OCI-LY7 (cell line): Measurements from ENCODE around the gene CUX1. TPM values are rescaled to one million over a fixed set of nuclear protein-coding genes. Genes with fewer than 3 reads are reported as not detected.

Source experiments
- BruUV-seq: library from RNA; stranded (reverse); fragments of 400-500 nt; replicated peaks from 2 replicates; lab custom pipeline; 2021; lab: Mats Ljungman, UMichigan
- CTCF ChIA-PET: fragments of 300-600 bp; sonication (Branson Sonifier 250); formaldehyde crosslinking; loops from one replicate; lab custom pipeline; 2022; ENCODE audit warnings: antibody characterized with exemption; ENCODE audit not compliant: unreplicated experiment; lab: Charles Lee
- POLR2A ChIA-PET: fragments of 300-600 bp; sonication (Branson Sonifier 250); formaldehyde crosslinking; loops from one replicate; lab custom pipeline; 2022; ENCODE audit warnings: antibody characterized with exemption; lab: Charles Lee
- DNase-seq: peaks from one replicate; pipeline ENCODE4 v3.0.0-alpha.2; 2015; ENCODE audit warnings: low spot score
- H2AFZ ChIP-seq: fragments of 200-600 bp; sonication (generic), shearing (Covaris generic); 2 replicates; pipeline ENCODE4 v1.6.1; 2014; ENCODE audit warnings: mild to moderate bottlenecking, antibody characterized with exemption, low read length, moderate library complexity
- H3K27ac ChIP-seq: fragments of 200-600 bp; sonication (generic); 2 replicates; pipeline ENCODE4 v1.5.1; 2014; ENCODE audit warnings: mixed run types, low read depth, mild to moderate bottlenecking, moderate library complexity, low read length, inconsistent platforms; ENCODE audit not compliant: poor library complexity, severe bottlenecking
- H3K36me3 ChIP-seq: fragments of 200-600 bp; sonication (generic); 2 replicates; pipeline ENCODE4 v1.6.1; 2014; ENCODE audit warnings: mild to moderate bottlenecking, antibody characterized with exemption, low read length, moderate library complexity, mixed read lengths; ENCODE audit not compliant: insufficient read depth
- H3K4me1 ChIP-seq: fragments of 200-600 bp; sonication (generic); 2 replicates; pipeline ENCODE4 v1.5.1; 2014; ENCODE audit warnings: mild to moderate bottlenecking, low read length; ENCODE audit not compliant: insufficient read depth, poor library complexity, severe bottlenecking
- H3K4me2 ChIP-seq: fragments of 200-600 bp; sonication (generic); 2 replicates; pipeline ENCODE4 v1.6.1; 2014; ENCODE audit warnings: mild to moderate bottlenecking, low read length
- H3K4me3 ChIP-seq: fragments of 200-600 bp; sonication (generic); 2 replicates; pipeline ENCODE4 v1.5.1; 2014; ENCODE audit warnings: mild to moderate bottlenecking, low read depth, low read length; ENCODE audit not compliant: poor library complexity, severe bottlenecking
- H3K79me2 ChIP-seq: fragments of 200-600 bp; sonication (generic); 2 replicates; pipeline ENCODE4 v1.6.1; 2016; ENCODE audit warnings: low read depth, mild to moderate bottlenecking, low read length, moderate library complexity, mixed read lengths; ENCODE audit not compliant: insufficient read depth
- H3K9me2 ChIP-seq: fragments of 200-600 bp; sonication (generic); 2 replicates; pipeline ENCODE4 v1.6.1; 2016; ENCODE audit warnings: mild to moderate bottlenecking, low read length, mixed read lengths; ENCODE audit not compliant: insufficient read depth
- H3K9me3 ChIP-seq: fragments of 200-600 bp; sonication (generic); 2 replicates; pipeline ENCODE4 v1.6.1; 2014; ENCODE audit warnings: mild to moderate bottlenecking, mixed run types, low read length, mixed read lengths
- H4K20me1 ChIP-seq: fragments of 200-600 bp; sonication (generic); 2 replicates; pipeline ENCODE4 v1.6.1; 2014; ENCODE audit warnings: mild to moderate bottlenecking, antibody characterized with exemption, low read length, moderate library complexity, mixed read lengths; ENCODE audit not compliant: insufficient read depth
- EZH2phosphoT487 ChIP-seq: fragments of 200-600 bp; sonication (generic); IDR thresholded peaks from 2 replicates; pipeline ENCODE4 v1.6.1; 2018; ENCODE audit warnings: low read depth, borderline replicate concordance, mild to moderate bottlenecking, mixed run types, antibody characterized with exemption, low read length, moderate library complexity, mixed read lengths
- intact Hi-C: fragments of 100-400 bp; cut with micrococcal nuclease; formaldehyde crosslinking; loops from one replicate; pipeline ENCODE4 v1.10.0; 2022; ENCODE audit not compliant: unreplicated experiment
- total RNA-seq, 2 experiments: library from RNA; depleted of rRNA in 1 of 2; stranded (reverse); fragments of >200 nt in 1 of 2; shearing (Covaris generic) in 1 of 2; gene quantifications; 2 replicates each; pipeline ENCODE4 v1.2.3, GENCODE V29; 2014 to 2022
- TF ChIP-seq, protein P1 (sequence below): fragments of 200-600 bp; sonication (generic); conservative IDR thresholded peaks from 2 replicates; pipeline ENCODE4 v1.5.1; 2014; ENCODE audit warnings: mild to moderate bottlenecking, antibody characterized with exemption, low read length, moderate library complexity, mixed read lengths

Gene CUX1
- total RNA-seq, 2 experiments from 2014 or later = 143 to 199 TPM

DNA sequence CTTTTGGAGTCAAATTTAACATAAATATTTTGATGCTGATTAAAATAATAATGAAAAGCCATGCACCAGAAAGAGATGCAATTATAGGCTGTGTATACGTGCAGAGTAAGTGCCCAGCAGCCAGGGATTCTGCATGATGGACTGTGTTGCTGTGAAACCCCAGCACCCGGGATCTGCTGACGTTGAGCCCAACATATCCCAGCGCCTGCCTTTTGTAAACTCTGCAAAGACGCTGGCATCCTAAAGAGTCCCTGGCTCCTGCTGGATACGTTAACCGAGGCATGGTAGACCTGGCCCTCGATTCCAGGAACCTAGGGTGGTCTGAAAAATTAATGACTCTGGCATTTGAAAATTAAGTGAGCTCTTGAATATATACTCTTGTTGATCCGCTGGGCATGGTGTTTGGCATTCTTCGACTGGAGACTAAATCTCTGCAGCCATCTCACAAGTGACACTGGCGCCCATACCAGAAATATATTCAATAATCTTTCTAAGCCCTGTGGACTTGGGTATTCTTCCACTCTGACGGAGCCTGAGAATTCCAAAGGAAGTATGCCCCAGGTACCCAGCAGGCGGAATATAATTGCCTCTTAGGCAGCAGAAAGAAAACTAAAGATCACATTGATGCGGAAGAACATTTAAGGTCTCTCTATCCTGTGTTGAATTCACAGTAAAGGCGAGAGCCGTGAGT, 278.0 kb downstream of the CUX1 start:
- BruUV-seq = no TSS peak
- no peak for TF ChIP-seq EZH2phosphoT487
- TF ChIP-seq, protein P1, sequence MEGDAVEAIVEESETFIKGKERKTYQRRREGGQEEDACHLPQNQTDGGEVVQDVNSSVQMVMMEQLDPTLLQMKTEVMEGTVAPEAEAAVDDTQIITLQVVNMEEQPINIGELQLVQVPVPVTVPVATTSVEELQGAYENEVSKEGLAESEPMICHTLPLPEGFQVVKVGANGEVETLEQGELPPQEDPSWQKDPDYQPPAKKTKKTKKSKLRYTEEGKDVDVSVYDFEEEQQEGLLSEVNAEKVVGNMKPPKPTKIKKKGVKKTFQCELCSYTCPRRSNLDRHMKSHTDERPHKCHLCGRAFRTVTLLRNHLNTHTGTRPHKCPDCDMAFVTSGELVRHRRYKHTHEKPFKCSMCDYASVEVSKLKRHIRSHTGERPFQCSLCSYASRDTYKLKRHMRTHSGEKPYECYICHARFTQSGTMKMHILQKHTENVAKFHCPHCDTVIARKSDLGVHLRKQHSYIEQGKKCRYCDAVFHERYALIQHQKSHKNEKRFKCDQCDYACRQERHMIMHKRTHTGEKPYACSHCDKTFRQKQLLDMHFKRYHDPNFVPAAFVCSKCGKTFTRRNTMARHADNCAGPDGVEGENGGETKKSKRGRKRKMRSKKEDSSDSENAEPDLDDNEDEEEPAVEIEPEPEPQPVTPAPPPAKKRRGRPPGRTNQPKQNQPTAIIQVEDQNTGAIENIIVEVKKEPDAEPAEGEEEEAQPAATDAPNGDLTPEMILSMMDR = no peak
- CTCF ChIA-PET = no interaction called here

DNA sequence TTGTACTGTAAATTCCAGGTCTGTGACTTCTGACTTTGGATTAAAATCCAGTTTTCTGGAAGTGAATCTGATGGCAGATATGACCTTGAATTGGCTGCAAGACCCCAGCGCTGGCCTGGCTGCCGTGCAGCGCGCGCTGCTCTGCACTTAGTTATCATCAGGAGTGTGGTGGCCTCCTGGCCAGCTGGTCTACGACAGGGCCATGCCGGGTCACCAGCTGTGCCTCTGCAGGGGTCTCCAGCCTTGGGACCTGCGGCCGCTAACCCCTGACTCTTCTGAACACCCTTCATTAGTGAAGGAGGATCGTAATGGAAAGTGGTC, 278.5 kb downstream of the CUX1 start:
- ChIA-PET POLR2A (no interaction called here), CTCF (no interaction called here)
- no peak overlapping the region for H2AFZ ChIP-seq
- H3K9me2 ChIP-seq = no peaks in the 10 kb centered on the region
- no peaks in the 10 kb centered on the region for H4K20me1 ChIP-seq
- H3K4me1 ChIP-seq = no peaks in the 10 kb centered on the region
- H3K27ac ChIP-seq = no peak overlapping the region
- H3K36me3 ChIP-seq = peaks cover 74% of the 10 kb centered on the region
- no TSS peak for BruUV-seq
- no peak for TF ChIP-seq EZH2phosphoT487
- TF ChIP-seq, protein P1 = no peak
- DNase-seq = no peak
- no peak overlapping the region for H3K4me3 ChIP-seq
- H3K79me2 ChIP-seq = peaks cover 5% of the 10 kb centered on the region; the same call in 1 of the 2 replicates
- intact Hi-C loops = no loop called here
- no peaks in the 10 kb centered on the region for H3K9me3 ChIP-seq
- H3K4me2 ChIP-seq = no peak overlapping the region

More for the DNA sequence above, 278.0 kb downstream of the CUX1 start:
- Histone ChIP-seq H4K20me1 (no peaks in the 10 kb centered on the region), H3K4me2 (no peak overlapping the region), H2AFZ (no peak overlapping the region), H3K27ac (no peak overlapping the region), H3K4me3 (no peak overlapping the region), H3K9me2 (no peaks in the 10 kb centered on the region), H3K36me3 (peaks cover 74% of the 10 kb centered on the region), H3K79me2 (peaks cover 10% of the 10 kb centered on the region; the same call in 1 of the 2 replicates), H3K4me1 (no peaks in the 10 kb centered on the region), H3K9me3 (no peaks in the 10 kb centered on the region)
- intact Hi-C loops = no loop called here
- no peak for DNase-seq
- POLR2A ChIA-PET = no interaction called here

DNA sequence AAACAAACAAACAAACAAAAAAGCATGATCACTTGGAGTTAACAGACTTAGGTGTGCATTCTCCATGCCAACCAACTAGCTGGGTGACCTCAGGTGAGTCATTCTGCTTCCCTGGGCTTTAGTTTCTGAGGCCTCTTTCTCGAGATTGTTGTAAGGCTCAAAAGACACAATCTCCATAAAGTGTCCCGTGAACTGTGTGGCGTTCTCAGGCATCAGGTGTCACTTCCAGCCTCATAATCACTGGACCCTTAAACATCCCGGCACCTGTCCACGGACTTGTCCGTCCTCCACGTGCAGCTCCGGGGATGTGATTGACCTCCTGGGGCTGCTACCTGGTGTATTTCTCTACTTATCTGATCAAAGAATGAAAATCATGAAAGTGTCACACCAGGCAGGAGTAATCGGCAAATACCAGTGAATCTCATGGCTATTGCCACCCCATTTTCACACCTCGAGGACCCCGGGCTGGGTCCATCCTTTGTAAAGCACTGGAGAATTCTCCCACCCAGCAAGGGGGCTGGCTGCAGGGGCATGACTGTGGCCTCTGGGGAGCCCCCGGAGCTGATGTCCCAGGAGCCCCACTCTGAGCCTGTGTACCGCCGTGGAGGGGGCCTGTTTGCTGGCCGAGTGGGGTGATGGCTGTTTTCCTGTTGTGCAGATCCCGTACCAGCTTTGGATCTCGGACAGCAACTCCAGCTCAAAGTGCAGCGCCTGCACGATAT, 279.4 kb downstream of the CUX1 start:
- no TSS peak for BruUV-seq
- POLR2A ChIA-PET = no interaction called here
- H3K9me3 ChIP-seq = no peaks in the 10 kb centered on the region
- no peak overlapping the region for H3K27ac ChIP-seq
- H3K79me2 ChIP-seq = peaks cover 5% of the 10 kb centered on the region; the same call in 1 of the 2 replicates
- no peak overlapping the region for H2AFZ ChIP-seq
- H3K4me1 ChIP-seq = no peaks in the 10 kb centered on the region
- TF ChIP-seq EZH2phosphoT487 = no peak
- TF ChIP-seq, protein P1 = no peak
- H3K36me3 ChIP-seq = peaks cover 73% of the 10 kb centered on the region
- H4K20me1 ChIP-seq = no peaks in the 10 kb centered on the region
- intact Hi-C loops = no loop called here
- no peaks in the 10 kb centered on the region for H3K9me2 ChIP-seq
- no peak overlapping the region for H3K4me2 ChIP-seq
- CTCF ChIA-PET = no interaction called here
- H3K4me3 ChIP-seq = no peak overlapping the region
- DNase-seq = no peak
